Esophagus squamous epithelium (tissue), 4 donors: ENCODE results near the gene ITGAX.

Experiments
- CTCF ChIP-seq, 6 experiments: fragments of 450-650 bp in 4 of 6; fragments of 200-600 bp in 2 of 6; sonication (generic) in 2 of 6; IDR thresholded peaks; one replicate each; pipeline ENCODE4 v1.5.1; 2016 to 2019; ENCODE audit warnings: antibody characterized with exemption in 6 of 6, mild to moderate bottlenecking in 4 of 6, moderate library complexity in 4 of 6
- POLR2A ChIP-seq, 4 donors: fragments of 450-650 bp; IDR thresholded peaks; one replicate each; pipeline ENCODE4 v1.6.1; 2017; ENCODE audit warnings: antibody characterized with exemption in 4 of 4, mild to moderate bottlenecking in 4 of 4, moderate library complexity in 3 of 4

GRCh38 chr16:31351942-31352325, 3.0 kb upstream of the ITGAX start:
- TF ChIP-seq CTCF (IDR thresholded peaks at IDR 0.05) (no peak), POLR2A (IDR thresholded peaks at IDR 0.05) (no peak)
